H9 (cell line): Measurements from ENCODE around the gene TREML4. TPM values are rescaled to one million over a fixed set of nuclear protein-coding genes. Genes with fewer than 3 reads are reported as not detected.

Experiments used
- DNase-seq: peaks from one replicate; pipeline ENCODE4 v3.0.0-alpha.2; 2017
- H2AFZ ChIP-seq: one replicate; pipeline ENCODE4 v1.6.1; 2013; ENCODE audit warnings: mild to moderate bottlenecking, low read length, control low read depth, moderate library complexity
- H2AK5ac ChIP-seq: 2 replicates; pipeline ENCODE4 v1.6.1; 2013; ENCODE audit warnings: low read length, control low read depth, mixed read lengths; ENCODE audit not compliant: insufficient read length
- H2BK120ac ChIP-seq: one replicate; pipeline ENCODE4 v1.6.1; 2013; ENCODE audit warnings: low read depth, mild to moderate bottlenecking, low read length, control low read depth, inconsistent platforms; ENCODE audit not compliant: poor library complexity, severe bottlenecking
- H2BK12ac ChIP-seq: 2 replicates; pipeline ENCODE4 v1.6.1; 2013; ENCODE audit warnings: low read length, control low read depth, mixed read lengths, low read depth; ENCODE audit not compliant: insufficient read length
- H2BK15ac ChIP-seq: 2 replicates; pipeline ENCODE4 v1.6.1; 2013; ENCODE audit warnings: low read depth, low read length, control low read depth
- H2BK20ac ChIP-seq: one replicate; pipeline ENCODE4 v1.6.1; 2013; ENCODE audit warnings: low read depth, mild to moderate bottlenecking, low read length, control low read depth, inconsistent platforms; ENCODE audit not compliant: poor library complexity, severe bottlenecking
- H2BK5ac ChIP-seq: 2 replicates; pipeline ENCODE4 v1.6.1; 2013; ENCODE audit warnings: low read length, control low read depth, mixed read lengths; ENCODE audit not compliant: insufficient read length
- H3K14ac ChIP-seq: 2 replicates; pipeline ENCODE4 v1.6.1; 2013; ENCODE audit warnings: low read length, control low read depth; ENCODE audit not compliant: insufficient read depth
- H3K18ac ChIP-seq: 2 replicates; pipeline ENCODE4 v1.6.1; 2013; ENCODE audit warnings: low read depth, mild to moderate bottlenecking, mixed read lengths, low read length, control low read depth; ENCODE audit not compliant: insufficient read length
- H3K23ac ChIP-seq: 2 replicates; pipeline ENCODE4 v1.6.1; 2013; ENCODE audit warnings: low read length, control low read depth, mixed read lengths, low read depth; ENCODE audit not compliant: insufficient read length
- H3K23me2 ChIP-seq: 2 replicates; pipeline ENCODE4 v1.6.1; 2013; ENCODE audit warnings: low read depth, mild to moderate bottlenecking, mixed read lengths, low read length, control low read depth; ENCODE audit not compliant: insufficient read length, poor library complexity, severe bottlenecking
- H3K27ac ChIP-seq: 2 replicates; pipeline ENCODE4 v1.5.1; 2013; ENCODE audit warnings: low read length, control low read depth, mixed read lengths, low read depth; ENCODE audit not compliant: insufficient read length
- H3K27me3 ChIP-seq: 2 replicates; pipeline ENCODE4 v1.6.1; 2013; ENCODE audit warnings: low read length, control low read depth, inconsistent platforms; ENCODE audit not compliant: insufficient read depth
- H3K4ac ChIP-seq: 2 replicates; pipeline ENCODE4 v1.6.1; 2013; ENCODE audit warnings: low read depth, mild to moderate bottlenecking, control low read depth, inconsistent platforms, low read length, moderate library complexity
- H3K4me1 ChIP-seq: 2 replicates; pipeline ENCODE4 v1.6.1; 2013; ENCODE audit warnings: low read length, control low read depth, inconsistent platforms; ENCODE audit not compliant: insufficient read depth
- H3K4me2 ChIP-seq: 2 replicates; pipeline ENCODE4 v1.6.1; 2013; ENCODE audit warnings: low read length, control low read depth, mixed read lengths; ENCODE audit not compliant: insufficient read length, insufficient read depth
- H3K56ac ChIP-seq: 2 replicates; pipeline ENCODE4 v1.6.1; 2013; ENCODE audit warnings: low read depth, mild to moderate bottlenecking, mixed read lengths, low read length, control low read depth; ENCODE audit not compliant: insufficient read length
- H3K79me1 ChIP-seq: 2 replicates; pipeline ENCODE4 v1.6.1; 2013; ENCODE audit warnings: low read depth, mild to moderate bottlenecking, moderate library complexity, low read length, control low read depth, inconsistent platforms; ENCODE audit not compliant: insufficient read depth, poor library complexity, severe bottlenecking
- H3K79me2 ChIP-seq: 2 replicates; pipeline ENCODE4 v1.6.1; 2013; ENCODE audit warnings: low read length, control low read depth, inconsistent platforms; ENCODE audit not compliant: insufficient read depth
- H3K9ac ChIP-seq: 2 replicates; pipeline ENCODE4 v1.6.1; 2013; ENCODE audit warnings: low read length, control low read depth, mixed read lengths; ENCODE audit not compliant: insufficient read length; ENCODE audit errors: extremely low read depth
- H3K9me3 ChIP-seq: one replicate; pipeline ENCODE4 v1.6.1; 2013; ENCODE audit warnings: low read depth, low read length, inconsistent platforms; ENCODE audit not compliant: control insufficient read depth
- H3T11ph ChIP-seq: one replicate; pipeline ENCODE4 v1.6.1; 2013; ENCODE audit warnings: mild to moderate bottlenecking, low read length, control low read depth, inconsistent platforms
- H4K20me1 ChIP-seq: one replicate; pipeline ENCODE4 v1.6.1; 2013; ENCODE audit not compliant: control insufficient read depth, insufficient read length, insufficient read depth
- H4K5ac ChIP-seq: 2 replicates; pipeline ENCODE4 v1.6.1; 2013; ENCODE audit warnings: low read depth, mild to moderate bottlenecking, mixed read lengths, low read length, control low read depth; ENCODE audit not compliant: insufficient read length
- H4K8ac ChIP-seq: replicated peaks from 2 replicates; pipeline ENCODE4 v1.6.1; 2013; ENCODE audit warnings: low read length, control low read depth, mixed read lengths, low read depth; ENCODE audit not compliant: insufficient read length
- H4K91ac ChIP-seq: 2 replicates; pipeline ENCODE4 v1.6.1; 2013; ENCODE audit warnings: low read depth, mild to moderate bottlenecking, moderate library complexity, mixed read lengths, low read length, control low read depth; ENCODE audit not compliant: insufficient read length
- H3K27ac Mint-ChIP-seq, 3 experiments: 2 replicates in 2 of 3; 3 replicates in 1 of 3; pipeline ENCODE4 v1.8.0; 2020 to 2021; ENCODE audit warnings: mixed read lengths in 3 of 3, mild to moderate bottlenecking in 1 of 3, moderate library complexity in 1 of 3
- H3K27me3 Mint-ChIP-seq: 2 replicates; pipeline ENCODE4 v1.8.0; 2021; ENCODE audit warnings: low read depth, mild to moderate bottlenecking, moderate library complexity, mixed read lengths
- H3K36me3 Mint-ChIP-seq, 3 experiments: 2 replicates in 2 of 3; 3 replicates in 1 of 3; pipeline ENCODE4 v1.8.0; 2020 to 2021; ENCODE audit warnings: low read depth in 3 of 3, mixed read lengths in 3 of 3; ENCODE audit not compliant: insufficient read depth in 1 of 3
- H3K4me1 Mint-ChIP-seq, 2 experiments: 2 replicates each; pipeline ENCODE4 v1.8.0; 2020; ENCODE audit warnings: mixed read lengths in 2 of 2
- H3K4me3 Mint-ChIP-seq, 2 experiments: 2 replicates in 1 of 2; 3 replicates in 1 of 2; pipeline ENCODE4 v1.8.0; 2020 to 2021; ENCODE audit warnings: mild to moderate bottlenecking in 2 of 2, mixed read lengths in 2 of 2, moderate library complexity in 1 of 2
- H3K9me3 Mint-ChIP-seq, 2 experiments: 2 replicates in 1 of 2; 3 replicates in 1 of 2; pipeline ENCODE4 v1.8.0; 2020; ENCODE audit warnings: mild to moderate bottlenecking in 2 of 2, mixed read lengths in 2 of 2, moderate library complexity in 1 of 2
- CTCF ChIP-seq: fragments of 200-600 bp; sonication (generic); conservative IDR thresholded peaks from 3 replicates; pipeline ENCODE4 v1.8.0; 2021; ENCODE audit warnings: antibody characterized with exemption, mild to moderate bottlenecking
- WGBS: extraction: QIAGEN DNeasy Blood & Tissue Kit; methylation state at CpG from one replicate; pipeline ENCODE4 v1.1.7; 2013; ENCODE audit warnings: missing lambda C conversion rate, low lambda C conversion rate, mixed read lengths; ENCODE audit not compliant: insufficient read length; ENCODE audit errors: extremely low coverage; 5-methylcytosine and 5-hydroxymethylcytosine counted together
- total RNA-seq: library from RNA; stranded (reverse); gene quantifications from 2 replicates; pipeline ENCODE4 v1.2.1, GENCODE V29; 2021

Gene TREML4
- total RNA-seq, 1 experiment from 2014 or later, result not detected

GRCh38 chr6:41222513-41222912 lies 5.6 kb upstream of the TREML4 start:
- Histone ChIP-seq H4K91ac (no peak overlapping the region), H2AK5ac (no peak overlapping the region), H2BK15ac (no peak overlapping the region), H4K20me1 (no peaks in the 10 kb centered on the region), H3K27ac (no peak overlapping the region), H2BK120ac (no peak overlapping the region), H3K23me2 (no peaks in the 10 kb centered on the region), H3K14ac (no peak overlapping the region; the same call in 1 of the 2 replicates), H3K9ac (no peak overlapping the region), H3K4ac (no peak overlapping the region), H3K4me2 (no peak overlapping the region), H4K5ac (no peak overlapping the region), H3K56ac (no peak overlapping the region), H3K23ac (no peak overlapping the region), H2BK20ac (no peak overlapping the region), H3K18ac (no peak overlapping the region), H2BK12ac (no peak overlapping the region), H2AFZ (no peak overlapping the region), H2BK5ac (no peak overlapping the region), H4K8ac (no peak overlapping the region), H3K27me3 (no peaks in the 10 kb centered on the region), H3K79me1 (no peaks in the 10 kb centered on the region), H3K9me3 (no peaks in the 10 kb centered on the region), H3T11ph (no peak overlapping the region), H3K4me1 (no peaks in the 10 kb centered on the region), H3K79me2 (no peaks in the 10 kb centered on the region)
- H3K4me3 Mint-ChIP-seq, result no peak overlapping the region
- no peaks in the 10 kb centered on the region; a peak in 2 of 7 replicates for H3K36me3 Mint-ChIP-seq
- no CpG with 5 or more reads among the region's 5 CpGs for WGBS
- H3K9me3 Mint-ChIP-seq, result peaks cover 8 to 10% of the 10 kb centered on the region in 2 experiments; a peak in 4 of 5 replicates
- no peak overlapping the region for H3K27ac Mint-ChIP-seq
- TF ChIP-seq CTCF, result no peak
- no peaks in the 10 kb centered on the region for H3K4me1 Mint-ChIP-seq
- peaks cover 11% of the 10 kb centered on the region; the same call in 1 of the 2 replicates for H3K27me3 Mint-ChIP-seq
- DNase-seq, result no peak
